HG02623 (cell line): ENCODE results near the gene TBC1D20.

ENCODE experiments used
- ATAC-seq: cut with Tn5 transposase; IDR thresholded peaks from one replicate; pipeline ENCODE4 v1.9.1; 2021; ENCODE audit warnings: moderate library complexity; ENCODE audit not compliant: unreplicated experiment

TBC1D20 gene

GRCh38 chr20:420721-421574, 41.4 kb downstream of the TBC1D20 start:
- ATAC-seq = no peak

- ATAC-seq = no peak
Measured at GRCh38 chr20:420166-420620, 42.1 kb downstream of the TBC1D20 start.

GRCh38 chr20:419556-420165, 42.7 kb downstream of the TBC1D20 start:
- ATAC-seq = no peak

- ATAC-seq = no peak
Measured at GRCh38 chr20:418858-419365, 43.4 kb downstream of the TBC1D20 start.

GRCh38 chr20:417801-418342, 44.5 kb downstream of the TBC1D20 start:
- ATAC-seq = no peak

- no peak for ATAC-seq
Measured at GRCh38 chr20:416950-417800, 45.2 kb downstream of the TBC1D20 start.

GRCh38 chr20:415820-416322, 46.5 kb downstream of the TBC1D20 start:
- no peak for ATAC-seq

GRCh38 chr20:414161-414560, 48.2 kb downstream of the TBC1D20 start:
- no peak for ATAC-seq

- no peak for ATAC-seq
Measured at GRCh38 chr20:412081-412480, 50.3 kb downstream of the TBC1D20 start.

GRCh38 chr20:409697-410559, 52.4 kb downstream of the TBC1D20 start:
- ATAC-seq = no peak

- ATAC-seq = no peak
Measured at GRCh38 chr20:408843-409696, 53.3 kb downstream of the TBC1D20 start.

- peak; percentile 73 for ATAC-seq
Measured at GRCh38 chr20:407953-408842, 54.1 kb downstream of the TBC1D20 start, which contains the start of gene RBCK1. Gene RBCK1, plus strand, starts transcription at chr20:408299. Its CDS starts 459 bp downstream, at chr20:408758.

- ATAC-seq = peak; percentile 59
Measured at GRCh38 chr20:407133-407952, 55.0 kb downstream of the TBC1D20 start.

- no peak for ATAC-seq
Measured at GRCh38 chr20:406200-407132, 55.9 kb downstream of the TBC1D20 start.

GRCh38 chr20:404088-404487, 58.2 kb downstream of the TBC1D20 start:
- no peak for ATAC-seq

GRCh38 chr20:403582-403957, 58.8 kb downstream of the TBC1D20 start:
- no peak for ATAC-seq
